SK-N-SH treated with all-trans-retinoic acid at 6 μM for 48 hours (cell line): ENCODE measurements around the gene OR2T10.

Experiments
- ATAC-seq: fragments of 200-7000 bp; cut with Tn5 transposase; 3 replicates; pipeline ENCODE4 v1.9.1; 2020; ENCODE audit warnings: mild to moderate bottlenecking, moderate library complexity
- ARNTL ChIP-seq: fragments of 450-650 bp; formaldehyde crosslinking; IDR thresholded peaks from 2 replicates; pipeline ENCODE4 v1.5.0; 2020; ENCODE audit warnings: low read depth, mild to moderate bottlenecking, moderate library complexity, borderline replicate concordance
- ESRRG ChIP-seq: fragments of 250-450 bp; sonication (Bioruptor Pico); IDR thresholded peaks from 2 replicates; pipeline ENCODE4 v1.6.1; 2021; ENCODE audit warnings: mild to moderate bottlenecking
- GLIS3 ChIP-seq: fragments of 250-450 bp; sonication (Bioruptor Pico); IDR thresholded peaks from 2 replicates; pipeline ENCODE4 v1.5.0; 2020; ENCODE audit warnings: mild to moderate bottlenecking, moderate library complexity
- ISL1 ChIP-seq: fragments of 250-450 bp; sonication (Bioruptor Pico); IDR thresholded peaks from 2 replicates; pipeline ENCODE4 v2.1.2; 2022; ENCODE audit warnings: mild to moderate bottlenecking, moderate library complexity
- OSR1 ChIP-seq: fragments of 250-450 bp; sonication (Bioruptor Pico); IDR thresholded peaks from 2 replicates; pipeline ENCODE4 v1.8.0; 2022; ENCODE audit warnings: moderate library complexity, mild to moderate bottlenecking, inconsistent platforms
- PPARA ChIP-seq: fragments of 250-450 bp; sonication (Bioruptor Pico); IDR thresholded peaks from 2 replicates; pipeline ENCODE4 v1.5.0; 2020; ENCODE audit warnings: mild to moderate bottlenecking, borderline replicate concordance
- RARB ChIP-seq: fragments of 250-450 bp; sonication (Bioruptor Pico); IDR thresholded peaks from 2 replicates; pipeline ENCODE4 v1.8.0; 2021; ENCODE audit warnings: mild to moderate bottlenecking, moderate library complexity
- SNAI2 ChIP-seq: fragments of 250-450 bp; sonication (Bioruptor Pico); IDR thresholded peaks from 2 replicates; pipeline ENCODE4 v1.5.0; 2020; ENCODE audit warnings: mild to moderate bottlenecking, moderate library complexity
- TCF4 ChIP-seq: fragments of 250-450 bp; sonication (Bioruptor Pico); IDR thresholded peaks from 2 replicates; pipeline ENCODE4 v1.8.0; 2021; ENCODE audit warnings: mild to moderate bottlenecking, moderate library complexity, borderline replicate concordance
- TOX ChIP-seq: fragments of 250-450 bp; sonication (Bioruptor Pico); IDR thresholded peaks from 2 replicates; pipeline ENCODE4 v1.8.0; 2021; ENCODE audit warnings: mild to moderate bottlenecking, moderate library complexity, borderline replicate concordance
- ZC3H10 ChIP-seq: fragments of 250-450 bp; sonication (Bioruptor Pico); IDR thresholded peaks from 2 replicates; pipeline ENCODE4 v1.5.1; 2021; ENCODE audit warnings: mild to moderate bottlenecking, moderate library complexity
- ZFP3 ChIP-seq: fragments of 250-450 bp; sonication (Bioruptor Pico); IDR thresholded peaks from 2 replicates; pipeline ENCODE4 v1.5.0; 2020; ENCODE audit warnings: mild to moderate bottlenecking, moderate library complexity
- ZFP30 ChIP-seq: fragments of 450-650 bp; formaldehyde crosslinking; IDR thresholded peaks from 2 replicates; pipeline ENCODE4 v1.5.0; 2022; ENCODE audit warnings: mild to moderate bottlenecking, moderate library complexity
- ZNF565 ChIP-seq: fragments of 450-650 bp; formaldehyde crosslinking; conservative IDR thresholded peaks from 2 replicates; pipeline ENCODE4 v1.5.0; 2020; ENCODE audit warnings: low read depth, mild to moderate bottlenecking, moderate library complexity
- ZNF8 ChIP-seq: fragments of 450-650 bp; formaldehyde crosslinking; IDR thresholded peaks from 2 replicates; pipeline ENCODE4 v1.5.0; 2020; ENCODE audit warnings: mild to moderate bottlenecking, moderate library complexity
- TF ChIP-seq, protein P1 (sequence below): fragments of 250-450 bp; sonication (Bioruptor Pico); IDR thresholded peaks from 2 replicates; pipeline ENCODE4 v1.8.0; 2021; ENCODE audit warnings: low read depth, mild to moderate bottlenecking, moderate library complexity, borderline replicate concordance
- TF ChIP-seq, protein P2 (sequence below): fragments of 250-450 bp; sonication (Bioruptor Pico); IDR thresholded peaks from 2 replicates; pipeline ENCODE4 v1.5.0; 2020; ENCODE audit warnings: mild to moderate bottlenecking, moderate library complexity
- TF ChIP-seq, protein P3 (sequence below): fragments of 250-450 bp; sonication (Bioruptor Pico); IDR thresholded peaks from 2 replicates; pipeline ENCODE4 v1.8.0; 2020; ENCODE audit warnings: mild to moderate bottlenecking, moderate library complexity, borderline replicate concordance
- TF ChIP-seq, protein P4 (sequence below): fragments of 250-450 bp; sonication (Bioruptor Pico); IDR thresholded peaks from 2 replicates; pipeline ENCODE4 v1.5.1; 2020; ENCODE audit warnings: low read depth, mild to moderate bottlenecking, moderate library complexity
- TF ChIP-seq, protein P5 (sequence below): fragments of 250-450 bp; sonication (Bioruptor Pico); IDR thresholded peaks from 2 replicates; pipeline ENCODE4 v1.5.1; 2021; ENCODE audit warnings: mild to moderate bottlenecking, moderate library complexity

The OR2T10 gene

DNA sequence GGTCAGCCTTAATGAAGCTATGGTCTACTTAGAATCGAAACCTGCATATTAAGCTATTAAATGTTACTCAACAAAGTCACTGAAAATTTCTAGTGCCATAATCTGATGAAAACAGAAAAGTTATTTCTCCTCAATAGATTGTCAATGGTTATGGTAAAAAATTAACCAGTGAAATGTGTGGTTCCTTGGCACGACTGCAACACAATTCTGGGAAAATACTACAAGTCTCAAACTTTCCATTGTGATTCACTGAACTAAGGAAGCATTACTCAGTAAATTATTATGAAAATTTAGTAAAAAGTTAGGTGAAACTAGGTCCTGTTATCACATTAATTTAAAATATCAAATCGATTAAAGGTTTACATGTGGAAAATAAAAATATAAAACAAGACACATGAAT lies 12.8 kb upstream of the OR2T10 start:
- TF ChIP-seq PPARA (CRISPR knock-in tag) (no peak), ISL1 (CRISPR knock-in tag) (no peak), ZFP3 (no peak), TCF4 (CRISPR knock-in tag) (no peak), SNAI2 (CRISPR knock-in tag) (no peak), ZNF8 (CRISPR knock-in tag) (no peak), RARB (no peak)
- no peak for ATAC-seq

DNA sequence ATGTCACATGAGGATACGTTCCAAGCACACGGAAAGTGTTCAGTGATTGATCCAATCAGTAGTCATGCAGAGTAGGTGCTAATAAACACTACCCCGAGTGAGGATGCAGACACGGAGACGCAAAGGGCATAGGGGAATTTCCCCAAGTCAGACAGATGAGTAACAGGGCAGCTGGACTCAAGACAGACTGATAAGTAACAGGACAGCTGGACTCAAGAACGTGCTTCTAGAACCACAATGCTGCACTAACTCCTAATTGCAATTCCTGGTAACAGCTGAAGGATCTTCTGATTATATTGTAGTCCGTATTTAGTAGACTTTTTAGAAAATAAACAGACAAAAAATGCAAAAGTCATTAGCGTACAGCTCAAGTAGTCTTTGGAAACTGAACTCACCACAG lies 1.9 kb upstream of the OR2T10 start:
- TF ChIP-seq ZNF565 (no peak), ZFP30 (CRISPR knock-in tag) (no peak), RARB (no peak)
- TF ChIP-seq, protein P1, sequence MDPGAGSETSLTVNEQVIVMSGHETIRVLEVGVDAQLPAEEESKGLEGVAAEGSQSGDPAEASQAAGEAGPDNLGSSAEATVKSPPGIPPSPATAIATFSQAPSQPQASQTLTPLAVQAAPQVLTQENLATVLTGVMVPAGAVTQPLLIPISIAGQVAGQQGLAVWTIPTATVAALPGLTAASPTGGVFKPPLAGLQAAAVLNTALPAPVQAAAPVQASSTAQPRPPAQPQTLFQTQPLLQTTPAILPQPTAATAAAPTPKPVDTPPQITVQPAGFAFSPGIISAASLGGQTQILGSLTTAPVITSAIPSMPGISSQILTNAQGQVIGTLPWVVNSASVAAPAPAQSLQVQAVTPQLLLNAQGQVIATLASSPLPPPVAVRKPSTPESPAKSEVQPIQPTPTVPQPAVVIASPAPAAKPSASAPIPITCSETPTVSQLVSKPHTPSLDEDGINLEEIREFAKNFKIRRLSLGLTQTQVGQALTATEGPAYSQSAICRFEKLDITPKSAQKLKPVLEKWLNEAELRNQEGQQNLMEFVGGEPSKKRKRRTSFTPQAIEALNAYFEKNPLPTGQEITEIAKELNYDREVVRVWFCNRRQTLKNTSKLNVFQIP = no peak
- no peak for ATAC-seq

DNA sequence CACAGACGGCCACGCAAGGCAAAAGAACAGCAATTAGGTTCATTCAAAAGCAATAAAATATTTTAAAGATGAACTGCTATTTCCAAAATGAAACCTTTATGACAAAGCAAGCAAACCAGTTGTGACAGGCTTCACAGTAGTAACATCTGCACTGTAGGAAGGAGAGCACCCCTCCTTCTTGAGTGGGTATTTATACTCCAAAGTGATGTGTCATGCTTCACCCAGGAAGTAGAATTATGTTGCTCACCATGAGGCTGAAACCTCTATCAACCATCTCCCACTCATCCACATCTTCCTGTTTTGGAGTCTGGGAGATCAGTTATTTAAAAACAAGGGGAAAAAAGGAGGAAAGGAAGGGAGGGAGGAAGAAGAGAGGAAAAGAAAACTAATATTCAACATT lies 885 bp downstream of the OR2T10 start:
- no peak for ATAC-seq
- TF ChIP-seq, protein P2, sequence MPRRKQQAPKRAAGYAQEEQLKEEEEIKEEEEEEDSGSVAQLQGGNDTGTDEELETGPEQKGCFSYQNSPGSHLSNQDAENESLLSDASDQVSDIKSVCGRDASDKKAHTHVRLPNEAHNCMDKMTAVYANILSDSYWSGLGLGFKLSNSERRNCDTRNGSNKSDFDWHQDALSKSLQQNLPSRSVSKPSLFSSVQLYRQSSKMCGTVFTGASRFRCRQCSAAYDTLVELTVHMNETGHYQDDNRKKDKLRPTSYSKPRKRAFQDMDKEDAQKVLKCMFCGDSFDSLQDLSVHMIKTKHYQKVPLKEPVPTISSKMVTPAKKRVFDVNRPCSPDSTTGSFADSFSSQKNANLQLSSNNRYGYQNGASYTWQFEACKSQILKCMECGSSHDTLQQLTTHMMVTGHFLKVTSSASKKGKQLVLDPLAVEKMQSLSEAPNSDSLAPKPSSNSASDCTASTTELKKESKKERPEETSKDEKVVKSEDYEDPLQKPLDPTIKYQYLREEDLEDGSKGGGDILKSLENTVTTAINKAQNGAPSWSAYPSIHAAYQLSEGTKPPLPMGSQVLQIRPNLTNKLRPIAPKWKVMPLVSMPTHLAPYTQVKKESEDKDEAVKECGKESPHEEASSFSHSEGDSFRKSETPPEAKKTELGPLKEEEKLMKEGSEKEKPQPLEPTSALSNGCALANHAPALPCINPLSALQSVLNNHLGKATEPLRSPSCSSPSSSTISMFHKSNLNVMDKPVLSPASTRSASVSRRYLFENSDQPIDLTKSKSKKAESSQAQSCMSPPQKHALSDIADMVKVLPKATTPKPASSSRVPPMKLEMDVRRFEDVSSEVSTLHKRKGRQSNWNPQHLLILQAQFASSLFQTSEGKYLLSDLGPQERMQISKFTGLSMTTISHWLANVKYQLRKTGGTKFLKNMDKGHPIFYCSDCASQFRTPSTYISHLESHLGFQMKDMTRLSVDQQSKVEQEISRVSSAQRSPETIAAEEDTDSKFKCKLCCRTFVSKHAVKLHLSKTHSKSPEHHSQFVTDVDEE (CRISPR knock-in tag) = no peak
- TF ChIP-seq, protein P3, sequence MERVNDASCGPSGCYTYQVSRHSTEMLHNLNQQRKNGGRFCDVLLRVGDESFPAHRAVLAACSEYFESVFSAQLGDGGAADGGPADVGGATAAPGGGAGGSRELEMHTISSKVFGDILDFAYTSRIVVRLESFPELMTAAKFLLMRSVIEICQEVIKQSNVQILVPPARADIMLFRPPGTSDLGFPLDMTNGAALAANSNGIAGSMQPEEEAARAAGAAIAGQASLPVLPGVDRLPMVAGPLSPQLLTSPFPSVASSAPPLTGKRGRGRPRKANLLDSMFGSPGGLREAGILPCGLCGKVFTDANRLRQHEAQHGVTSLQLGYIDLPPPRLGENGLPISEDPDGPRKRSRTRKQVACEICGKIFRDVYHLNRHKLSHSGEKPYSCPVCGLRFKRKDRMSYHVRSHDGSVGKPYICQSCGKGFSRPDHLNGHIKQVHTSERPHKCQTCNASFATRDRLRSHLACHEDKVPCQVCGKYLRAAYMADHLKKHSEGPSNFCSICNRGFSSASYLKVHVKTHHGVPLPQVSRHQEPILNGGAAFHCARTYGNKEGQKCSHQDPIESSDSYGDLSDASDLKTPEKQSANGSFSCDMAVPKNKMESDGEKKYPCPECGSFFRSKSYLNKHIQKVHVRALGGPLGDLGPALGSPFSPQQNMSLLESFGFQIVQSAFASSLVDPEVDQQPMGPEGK (CRISPR knock-in tag) = no peak
- no peak for TF ChIP-seq PPARA (CRISPR knock-in tag)
- TF ChIP-seq, protein P4, sequence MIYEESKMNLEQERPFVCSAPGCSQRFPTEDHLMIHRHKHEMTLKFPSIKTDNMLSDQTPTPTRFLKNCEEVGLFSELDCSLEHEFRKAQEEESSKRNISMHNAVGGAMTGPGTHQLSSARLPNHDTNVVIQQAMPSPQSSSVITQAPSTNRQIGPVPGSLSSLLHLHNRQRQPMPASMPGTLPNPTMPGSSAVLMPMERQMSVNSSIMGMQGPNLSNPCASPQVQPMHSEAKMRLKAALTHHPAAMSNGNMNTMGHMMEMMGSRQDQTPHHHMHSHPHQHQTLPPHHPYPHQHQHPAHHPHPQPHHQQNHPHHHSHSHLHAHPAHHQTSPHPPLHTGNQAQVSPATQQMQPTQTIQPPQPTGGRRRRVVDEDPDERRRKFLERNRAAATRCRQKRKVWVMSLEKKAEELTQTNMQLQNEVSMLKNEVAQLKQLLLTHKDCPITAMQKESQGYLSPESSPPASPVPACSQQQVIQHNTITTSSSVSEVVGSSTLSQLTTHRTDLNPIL = no peak
- no peak for TF ChIP-seq ISL1 (CRISPR knock-in tag)

DNA sequence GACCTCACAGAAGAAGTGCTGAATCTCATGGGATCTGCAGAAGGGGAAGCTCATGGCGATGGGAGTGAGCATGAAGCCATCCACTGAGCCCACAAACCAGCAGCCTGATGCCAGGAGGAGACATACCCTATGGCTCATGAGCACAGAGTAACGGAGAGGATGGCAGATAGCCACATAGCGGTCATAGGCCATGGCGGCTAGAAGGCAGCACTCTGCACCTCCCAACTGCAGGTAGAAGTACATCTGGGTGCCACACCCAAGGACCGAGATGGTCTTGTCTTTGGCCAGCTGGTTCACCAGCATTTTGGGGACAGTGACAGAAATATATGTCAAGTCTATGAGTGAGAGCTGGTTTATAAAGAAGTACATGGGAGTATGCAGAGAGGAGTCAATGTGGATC lies 4.3 kb downstream of the OR2T10 start:
- TF ChIP-seq PPARA (CRISPR knock-in tag) (no peak), GLIS3 (CRISPR knock-in tag) (no peak), TOX (CRISPR knock-in tag) (no peak), ZFP30 (CRISPR knock-in tag) (no peak), OSR1 (CRISPR knock-in tag) (no peak), ZNF8 (CRISPR knock-in tag) (no peak), ARNTL (CRISPR knock-in tag) (no peak), TCF4 (CRISPR knock-in tag) (no peak), ZC3H10 (no peak), ZNF565 (no peak), ESRRG (CRISPR knock-in tag) (no peak), ISL1 (CRISPR knock-in tag) (no peak), ZFP3 (no peak)
- TF ChIP-seq, protein P1 = no peak
- TF ChIP-seq, protein P3 (CRISPR knock-in tag) = no peak
- TF ChIP-seq, protein P5, sequence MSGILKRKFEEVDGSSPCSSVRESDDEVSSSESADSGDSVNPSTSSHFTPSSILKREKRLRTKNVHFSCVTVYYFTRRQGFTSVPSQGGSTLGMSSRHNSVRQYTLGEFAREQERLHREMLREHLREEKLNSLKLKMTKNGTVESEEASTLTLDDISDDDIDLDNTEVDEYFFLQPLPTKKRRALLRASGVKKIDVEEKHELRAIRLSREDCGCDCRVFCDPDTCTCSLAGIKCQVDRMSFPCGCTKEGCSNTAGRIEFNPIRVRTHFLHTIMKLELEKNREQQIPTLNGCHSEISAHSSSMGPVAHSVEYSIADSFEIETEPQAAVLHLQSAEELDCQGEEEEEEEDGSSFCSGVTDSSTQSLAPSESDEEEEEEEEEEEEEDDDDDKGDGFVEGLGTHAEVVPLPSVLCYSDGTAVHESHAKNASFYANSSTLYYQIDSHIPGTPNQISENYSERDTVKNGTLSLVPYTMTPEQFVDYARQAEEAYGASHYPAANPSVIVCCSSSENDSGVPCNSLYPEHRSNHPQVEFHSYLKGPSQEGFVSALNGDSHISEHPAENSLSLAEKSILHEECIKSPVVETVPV = no peak
- ATAC-seq = no peak
